Common myeloid progenitor, CD34-positive (primary cell): Measurements from ENCODE around the gene CRTC1.
A peak's percentile ranks its signal among the peaks of the same experiment; 100 is the strongest.

Experiments
- CTCF ChIA-PET: fragments of 350-600 bp; sonication (Branson Sonifier 250); formaldehyde crosslinking; loops from one replicate; lab custom pipeline; 2021; ENCODE audit warnings: antibody characterized with exemption; lab: Charles Lee
- POLR2A ChIA-PET: fragments of 350-600 bp; sonication (Branson Sonifier 250); formaldehyde crosslinking; loops from one replicate; lab custom pipeline; 2021; ENCODE audit warnings: antibody characterized with exemption; lab: Charles Lee
- DNase-seq, 3 donors: peaks; one replicate each; pipeline versions ENCODE4 v3.0.0 to v3.0.0-alpha.2; 2013
- H3K27ac ChIP-seq, 2 experiments: 1 replicate in 1 of 2; 2 replicates in 1 of 2; pipeline ENCODE4 v1.7.0; 2013; ENCODE audit warnings: inconsistent platforms in 2 of 2, low read length in 2 of 2, mild to moderate bottlenecking in 2 of 2, low read depth in 1 of 2, moderate library complexity in 1 of 2; ENCODE audit not compliant: severe bottlenecking in 2 of 2, insufficient read depth in 1 of 2, poor library complexity in 1 of 2
- H3K27me3 ChIP-seq, 5 experiments: replicated peaks in 2 of 5; 1 replicate in 3 of 5; 2 replicates in 2 of 5; pipeline versions ENCODE4 v1.6.1 to v1.7.0; 2013; ENCODE audit warnings: low read length in 4 of 5, mild to moderate bottlenecking in 2 of 5, moderate library complexity in 2 of 5, inconsistent platforms in 1 of 5; ENCODE audit not compliant: insufficient read depth in 5 of 5, control insufficient read depth in 4 of 5
- H3K36me3 ChIP-seq, 4 experiments: 1 replicate in 2 of 4; 2 replicates in 2 of 4; pipeline versions ENCODE4 v1.6.1 to v1.7.0; 2013; ENCODE audit warnings: low read length in 3 of 4, control low read depth in 1 of 4, mild to moderate bottlenecking in 1 of 4; ENCODE audit not compliant: control insufficient read depth in 4 of 4, insufficient read depth in 4 of 4
- H3K4me1 ChIP-seq, 4 experiments: 1 replicate in 3 of 4; 2 replicates in 1 of 4; pipeline versions ENCODE4 v1.6.1 to v1.7.1; 2013; ENCODE audit warnings: low read length in 3 of 4, mild to moderate bottlenecking in 3 of 4, control low read depth in 1 of 4, inconsistent platforms in 1 of 4, moderate library complexity in 1 of 4; ENCODE audit not compliant: control insufficient read depth in 4 of 4, insufficient read depth in 4 of 4; ENCODE audit errors: control extremely low read depth in 1 of 4
- H3K4me3 ChIP-seq, 7 experiments: 1 replicate in 4 of 7; 2 replicates in 3 of 7; pipeline versions ENCODE4 v1.5.1 to v1.7.0; 2013; ENCODE audit warnings: mild to moderate bottlenecking in 7 of 7, low read length in 6 of 7, moderate library complexity in 6 of 7, inconsistent platforms in 2 of 7, low read depth in 2 of 7, control low read depth in 1 of 7; ENCODE audit not compliant: insufficient read depth in 4 of 7, control insufficient read depth in 1 of 7; ENCODE audit errors: extremely low read depth in 1 of 7
- H3K9me3 ChIP-seq, 5 experiments: 1 replicate in 4 of 5; 2 replicates in 1 of 5; pipeline versions ENCODE4 v1.6.1 to v1.7.1; 2013; ENCODE audit warnings: low read length in 4 of 5, mild to moderate bottlenecking in 2 of 5, inconsistent platforms in 1 of 5, low read depth in 1 of 5, moderate library complexity in 1 of 5; ENCODE audit not compliant: control insufficient read depth in 4 of 5, insufficient read depth in 2 of 5; ENCODE audit errors: control extremely low read depth in 1 of 5
- WGBS: methylation state at CpG from one replicate; pipeline ENCODE4 v1.1.5; 2013; ENCODE audit not compliant: insufficient coverage; 5-methylcytosine and 5-hydroxymethylcytosine counted together

Gene CRTC1

GRCh38 chr19:18794692-18795091, 111.2 kb downstream of the CRTC1 start:
- peaks cover 0 to 94% (median 46%) of the 10 kb centered on the region in 5 experiments for H3K27me3 ChIP-seq
- POLR2A ChIA-PET, result interaction anchor here (0.6 kb wide), 1 partner anchor 18 kb away, joined by 5 read pairs; no protein-coding TSS in a partner anchor
- CTCF ChIA-PET, result interaction anchor here (0.6 kb wide), 1 partner anchor 214 kb away, joined by 3 read pairs; no protein-coding TSS in a partner anchor
- no peak for DNase-seq
- H3K4me1 ChIP-seq, result peaks cover 0 to 19% (median 10%) of the 10 kb centered on the region in 4 experiments
- H3K9me3 ChIP-seq, result no peaks in the 10 kb centered on the region
- WGBS, result 94% methylated on average over 4 of the region's 6 CpGs
- no peaks in the 10 kb centered on the region for H3K36me3 ChIP-seq
- no peak overlapping the region for H3K4me3 ChIP-seq
- H3K27ac ChIP-seq, result no peak overlapping the region

- CTCF ChIA-PET, result no interaction called here
- H3K27me3 ChIP-seq, result peaks cover 0 to 95% (median 46%) of the 10 kb centered on the region in 5 experiments
Measured at GRCh38 chr19:18795540-18795939, 112.1 kb downstream of the CRTC1 start.

GRCh38 chr19:18796239-18796638, 112.8 kb downstream of the CRTC1 start:
- peaks cover 0 to 91% (median 39%) of the 10 kb centered on the region in 5 experiments for H3K27me3 ChIP-seq
- CTCF ChIA-PET, result no interaction called here
- no peak overlapping the region for H3K27ac ChIP-seq
- 100% methylated on average over 2 of the region's 2 CpGs for WGBS
- no peaks in the 10 kb centered on the region for H3K9me3 ChIP-seq
- DNase-seq, result no peak
- H3K4me3 ChIP-seq, result no peak overlapping the region
- POLR2A ChIA-PET, result no interaction called here
- no peaks in the 10 kb centered on the region for H3K36me3 ChIP-seq
- peaks cover 0 to 4% (median 2%) of the 10 kb centered on the region in 4 experiments for H3K4me1 ChIP-seq

More at GRCh38 chr19:18795540-18795939, 112.1 kb downstream of the CRTC1 start:
- H3K4me3 ChIP-seq, result no peak overlapping the region
- no peaks in the 10 kb centered on the region for H3K36me3 ChIP-seq
- whole genome bisulfite sequencing, result 6% methylated on average over 20 of the region's 21 CpGs
- peaks cover 0 to 11% (median 5%) of the 10 kb centered on the region in 4 experiments for H3K4me1 ChIP-seq
- no peak overlapping the region for H3K27ac ChIP-seq
- H3K9me3 ChIP-seq, result no peaks in the 10 kb centered on the region
- DNase-seq, result peak in 1 of 3 donors; percentile 43
- POLR2A ChIA-PET, result no interaction called here

GRCh38 chr19:18798384-18799352, 115.2 kb downstream of the CRTC1 start:
- Histone ChIP-seq H3K4me3 (no peak overlapping the region), H3K4me1 (peaks cover 0 to 4% (median 1%) of the 10 kb centered on the region in 4 experiments), H3K27ac (no peak overlapping the region), H3K27me3 (peaks cover 0 to 67% (median 32%) of the 10 kb centered on the region in 5 experiments), H3K9me3 (no peaks in the 10 kb centered on the region), H3K36me3 (no peaks in the 10 kb centered on the region)
- WGBS, result 65% methylated on average over 16 of the region's 22 CpGs
- DNase-seq, result peak in 1 of 3 donors; percentile 27
- POLR2A ChIA-PET, result no interaction called here
- CTCF ChIA-PET, result interaction anchor here (1.2 kb wide), 1 partner anchor 52 kb away, joined by 4 read pairs; no protein-coding TSS in a partner anchor

GRCh38 chr19:18799389-18799970, 116.0 kb downstream of the CRTC1 start:
- Histone ChIP-seq H3K9me3 (no peaks in the 10 kb centered on the region), H3K27me3 (peaks cover 0 to 60% (median 29%) of the 10 kb centered on the region in 5 experiments), H3K27ac (no peak overlapping the region), H3K36me3 (no peaks in the 10 kb centered on the region), H3K4me1 (peaks cover 0 to 4% (median 1%) of the 10 kb centered on the region in 4 experiments), H3K4me3 (no peak overlapping the region)
- DNase-seq, result no peak
- CTCF ChIA-PET, result interaction anchor here (1.2 kb wide), 1 partner anchor 51 kb away, joined by 4 read pairs; no protein-coding TSS in a partner anchor
- POLR2A ChIA-PET, result no interaction called here

- POLR2A ChIA-PET, result no interaction called here
- no peaks in the 10 kb centered on the region for H3K9me3 ChIP-seq
- CTCF ChIA-PET, result interaction anchor here (1.1 kb wide), 1 partner anchor 13 kb away, joined by 3 read pairs; no protein-coding TSS in a partner anchor
Measured at GRCh38 chr19:18800079-18800478, 116.6 kb downstream of the CRTC1 start.

More at GRCh38 chr19:18800079-18800478, 116.6 kb downstream of the CRTC1 start:
- H3K4me3 ChIP-seq, result no peak overlapping the region
- H3K36me3 ChIP-seq, result no peaks in the 10 kb centered on the region
- H3K4me1 ChIP-seq, result peaks cover 0 to 4% (median 1%) of the 10 kb centered on the region in 4 experiments
- peaks cover 0 to 54% (median 26%) of the 10 kb centered on the region in 5 experiments for H3K27me3 ChIP-seq
- H3K27ac ChIP-seq, result no peak overlapping the region
- DNase-seq, result no peak
